ENCODE measurements around the gene ZNF417.

The ZNF417 gene

GRCh38 chr19:57867868-57868492, 48.4 kb downstream of the ZNF417 start:
- no peak overlapping the region for H3K27ac ChIP-seq
- peaks cover 42% of the 10 kb centered on the region for H3K36me3 ChIP-seq
- peaks cover 29% of the 10 kb centered on the region for H3K9me3 ChIP-seq
- H3K4me1 ChIP-seq (ENCODE audit: control insufficient read depth in 1 of 2, insufficient read depth in 1 of 2, low read depth in 1 of 2, low read length in 1 of 2), result no peaks in the 10 kb centered on the region
- TF ChIP-seq CTCF (IDR thresholded peaks at IDR 0.05), result no peak
- no peaks in the 10 kb centered on the region for H3K27me3 ChIP-seq
- H3K4me3 ChIP-seq (ENCODE audit: low read depth in 1 of 2, low read length in 1 of 2), result no peak overlapping the region
